A549 (cell line): ENCODE results near the gene PDE1C. TPM values are rescaled to one million over a fixed set of nuclear protein-coding genes. Genes with fewer than 3 reads are reported as not detected.

Experiments
- ATAC-seq, 2 experiments: fragments of 200-7000 bp in 1 of 2; fragments of >200 bp in 1 of 2; cut with Nextera tagmentation in 1 of 2; cut with Tn5 transposase in 1 of 2; 3 replicates each; pipeline versions ENCODE4 v1.8.0 to v1.9.1; 2018 to 2020; ENCODE audit warnings: mild to moderate bottlenecking in 1 of 2, moderate library complexity in 1 of 2
- CTCF ChIA-PET: fragments of 300-600 bp; sonication (Branson Sonifier 250); formaldehyde crosslinking; extraction: SDS; loops from one replicate; lab custom pipeline; 2021; ENCODE audit warnings: antibody characterized with exemption, inconsistent platforms; lab: Yijun Ruan, JAX
- POLR2A ChIA-PET: fragments of 350-600 bp; formaldehyde crosslinking; extraction: SDS; loops from one replicate; lab custom pipeline; 2021; ENCODE audit warnings: antibody characterized with exemption, inconsistent platforms; lab: Yijun Ruan, JAX
- DNase-seq, 2 experiments: peaks; one replicate each; pipeline versions ENCODE4 v3.0.0 to v3.0.0-alpha.2; 2011 to 2016; ENCODE audit warnings: low read depth in 1 of 2, low spot score in 1 of 2
- FAIRE-seq: peaks from 2 replicates; lab custom pipeline; 2011; peaks lifted over from hg19 to GRCh38; lab: Jason Lieb, UNC
- H3K27ac ChIP-seq, 2 experiments: fragments of >200 bp; sonication (Bioruptor Twin); formaldehyde crosslinking; 3 replicates each; pipeline ENCODE4 v1.5.1; 2016 to 2017
- H3K4me1 ChIP-seq: fragments of >200 bp; sonication (Bioruptor Twin); formaldehyde crosslinking; 3 replicates; pipeline ENCODE4 v1.6.1; 2016
- H3K4me2 ChIP-seq: fragments of >200 bp; sonication (Bioruptor Twin); formaldehyde crosslinking; 3 replicates; pipeline ENCODE4 v1.6.1; 2016
- H3K4me3 ChIP-seq: fragments of >200 bp; sonication (Bioruptor Twin); formaldehyde crosslinking; 3 replicates; pipeline ENCODE4 v1.5.1; 2016
- H3K9me3 ChIP-seq: fragments of >200 bp; sonication (Bioruptor Twin); formaldehyde crosslinking; 3 replicates; pipeline ENCODE4 v1.6.1; 2016
- BHLHE40 ChIP-seq: IDR thresholded peaks from 2 replicates; pipeline ENCODE4 v1.6.1; 2012; ENCODE audit warnings: low read depth, low read length, inconsistent platforms
- CBX8 ChIP-seq: fragments of 200-600 bp; sonication (generic); IDR thresholded peaks from 2 replicates; pipeline ENCODE4 v1.6.1; 2016
- EHF ChIP-seq: fragments of 250-450 bp; sonication (Bioruptor Pico); IDR thresholded peaks from 2 replicates; pipeline ENCODE4 v1.5.0; 2020; ENCODE audit warnings: mild to moderate bottlenecking
- EHMT2 ChIP-seq: fragments of 200-600 bp; sonication (generic); IDR thresholded peaks from 2 replicates; pipeline ENCODE4 v1.6.1; 2016; ENCODE audit warnings: antibody characterized with exemption, low read depth, mild to moderate bottlenecking, moderate library complexity
- EP300 ChIP-seq, 2 experiments: fragments of >200 bp; sonication (Bioruptor Twin); formaldehyde crosslinking; IDR thresholded peaks; 2 replicates in 1 of 2; 3 replicates in 1 of 2; pipeline ENCODE4 v1.6.1; 2016 to 2017
- FOSB ChIP-seq: fragments of 250-450 bp; sonication (Bioruptor Pico); IDR thresholded peaks from 2 replicates; pipeline ENCODE4 v1.5.0; 2020; ENCODE audit warnings: mild to moderate bottlenecking, moderate library complexity
- FOXS1 ChIP-seq: fragments of 250-450 bp; sonication (Bioruptor Pico); IDR thresholded peaks from 2 replicates; pipeline ENCODE4 v1.5.0; 2020; ENCODE audit warnings: mild to moderate bottlenecking, moderate library complexity
- KDM5A ChIP-seq: fragments of 200-600 bp; sonication (generic); IDR thresholded peaks from 2 replicates; pipeline ENCODE4 v1.6.1; 2016; ENCODE audit warnings: antibody characterized with exemption, mild to moderate bottlenecking
- MAFK ChIP-seq: fragments of 450-650 bp; IDR thresholded peaks from 2 replicates; pipeline ENCODE4 v1.6.1; 2014; ENCODE audit not compliant: partially characterized antibody
- NFE2L2 ChIP-seq: fragments of 150-350 bp; conservative IDR thresholded peaks from 2 replicates; pipeline ENCODE4 v1.6.1; 2014; ENCODE audit warnings: low read length
- PHF8 ChIP-seq: fragments of 200-600 bp; sonication (generic); IDR thresholded peaks from 2 replicates; pipeline ENCODE4 v1.6.1; 2016; ENCODE audit warnings: low read depth, mild to moderate bottlenecking, antibody characterized with exemption, moderate library complexity, borderline replicate concordance
- POLR2A ChIP-seq: IDR thresholded peaks from 2 replicates; pipeline ENCODE4 v1.6.1; 2012; ENCODE audit warnings: mild to moderate bottlenecking, low read length
- RARB ChIP-seq: fragments of 250-450 bp; sonication (Bioruptor Pico); IDR thresholded peaks from 2 replicates; pipeline ENCODE4 v1.8.0; 2021; ENCODE audit warnings: mild to moderate bottlenecking, moderate library complexity
- RFX5 ChIP-seq: fragments of 450-650 bp; IDR thresholded peaks from 2 replicates; pipeline ENCODE4 v1.7.1; 2014; ENCODE audit warnings: antibody characterized with exemption, mild to moderate bottlenecking, moderate library complexity
- RNF2 ChIP-seq: fragments of 200-600 bp; sonication (generic); IDR thresholded peaks from 2 replicates; pipeline ENCODE4 v1.6.1; 2016; ENCODE audit warnings: low read depth, mild to moderate bottlenecking, antibody characterized with exemption, moderate library complexity, borderline replicate concordance
- SREBF2 ChIP-seq: fragments of 450-650 bp; IDR thresholded peaks from 2 replicates; pipeline ENCODE4 v1.6.1; 2014; ENCODE audit warnings: mild to moderate bottlenecking, moderate library complexity
- ZNF302 ChIP-seq: fragments of 250-450 bp; sonication (Bioruptor Pico); IDR thresholded peaks from 2 replicates; pipeline ENCODE4 v1.9.0; 2021; ENCODE audit warnings: inconsistent platforms, mild to moderate bottlenecking, moderate library complexity
- WGBS: methylation state at CpG from one replicate; pipeline ENCODE4 v1.1.6; 2017; ENCODE audit errors: missing lambda C conversion rate; 5-methylcytosine and 5-hydroxymethylcytosine counted together
- polyA plus RNA-seq, 4 experiments: library from polyadenylated mRNA; depleted of rRNA in 3 of 4; stranded (reverse); fragments of >200 nt; fragmentation: RNase III in 1 of 4; extraction: RNeasy Plus Mini Kit Qiagen cat#74134 plus additional on column Dnase treatment in 1 of 4; gene quantifications; 2 replicates in 3 of 4; 3 replicates in 1 of 4; pipeline ENCODE4 v1.2.3, GENCODE V29; 2011 to 2017
- TF ChIP-seq, protein P1 (sequence below): fragments of 450-650 bp; IDR thresholded peaks from 2 replicates; pipeline ENCODE4 v1.6.1; 2014; ENCODE audit warnings: antibody characterized with exemption
- TF ChIP-seq, protein P2 (sequence below): fragments of >200 bp; sonication (Bioruptor Twin); formaldehyde crosslinking; IDR thresholded peaks from 3 replicates; pipeline ENCODE4 v1.5.1; 2016
- TF ChIP-seq, protein P3 (sequence below): fragments of >200 bp; sonication (Bioruptor Twin); formaldehyde crosslinking; IDR thresholded peaks from 3 replicates; pipeline ENCODE4 v1.6.1; 2016
- TF ChIP-seq, protein P4 (sequence below): IDR thresholded peaks from 2 replicates; pipeline ENCODE4 v1.6.1; 2012

Gene PDE1C
- polyA plus RNA-seq, 2 of the 4 experiments (the other 2 are of a cell fraction), result 8.0 to 11.0 TPM

DNA sequence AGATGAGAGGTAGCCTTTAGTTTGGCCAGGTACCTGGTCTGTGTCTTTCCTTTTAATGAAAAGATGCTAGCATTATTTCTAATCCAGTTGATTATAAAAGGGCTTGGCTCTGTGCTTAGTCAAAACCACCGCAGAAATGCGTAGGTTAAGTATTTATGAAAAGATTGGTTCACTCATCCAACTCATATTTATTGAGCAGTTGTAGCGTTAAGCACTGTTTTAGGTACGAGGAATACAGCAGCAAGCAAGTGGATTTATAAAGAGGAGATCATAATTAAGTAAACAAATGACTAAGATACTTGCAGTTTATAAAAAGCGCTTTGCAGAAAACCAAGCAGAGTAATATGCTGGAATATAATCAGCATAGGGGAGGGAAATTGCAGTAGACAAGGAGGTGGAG is 253.4 kb downstream of the PDE1C start:
- Histone ChIP-seq H3K4me1 (peaks cover 12% of the 10 kb centered on the region), H3K9me3 (no peaks in the 10 kb centered on the region), H3K4me2 (no peak overlapping the region)
- CTCF ChIA-PET, result interaction anchor here (1.5 kb wide), 1 partner anchor 387 kb away, joined by 3 read pairs; no protein-coding TSS in a partner anchor
- DNase-seq, result no peak
- ATAC-seq, result no peak
- no peak for FAIRE-seq
- whole genome bisulfite sequencing, result 58% methylated on average over 5 of the region's 5 CpGs
- TF ChIP-seq EP300 (IDR thresholded peaks at IDR 0.05) (no peak), SREBF2 (no peak), POLR2A (no peak), PHF8 (no peak), FOSB (CRISPR knock-in tag) (no peak), MAFK (no peak), KDM5A (no peak), BHLHE40 (no peak), RFX5 (no peak), EHF (CRISPR knock-in tag) (no peak), FOXS1 (CRISPR knock-in tag) (no peak), NFE2L2 (no peak), ZNF302 (CRISPR knock-in tag) (no peak)
- TF ChIP-seq, protein P1, sequence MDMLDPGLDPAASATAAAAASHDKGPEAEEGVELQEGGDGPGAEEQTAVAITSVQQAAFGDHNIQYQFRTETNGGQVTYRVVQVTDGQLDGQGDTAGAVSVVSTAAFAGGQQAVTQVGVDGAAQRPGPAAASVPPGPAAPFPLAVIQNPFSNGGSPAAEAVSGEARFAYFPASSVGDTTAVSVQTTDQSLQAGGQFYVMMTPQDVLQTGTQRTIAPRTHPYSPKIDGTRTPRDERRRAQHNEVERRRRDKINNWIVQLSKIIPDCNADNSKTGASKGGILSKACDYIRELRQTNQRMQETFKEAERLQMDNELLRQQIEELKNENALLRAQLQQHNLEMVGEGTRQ, result no peak
- TF ChIP-seq, protein P2, sequence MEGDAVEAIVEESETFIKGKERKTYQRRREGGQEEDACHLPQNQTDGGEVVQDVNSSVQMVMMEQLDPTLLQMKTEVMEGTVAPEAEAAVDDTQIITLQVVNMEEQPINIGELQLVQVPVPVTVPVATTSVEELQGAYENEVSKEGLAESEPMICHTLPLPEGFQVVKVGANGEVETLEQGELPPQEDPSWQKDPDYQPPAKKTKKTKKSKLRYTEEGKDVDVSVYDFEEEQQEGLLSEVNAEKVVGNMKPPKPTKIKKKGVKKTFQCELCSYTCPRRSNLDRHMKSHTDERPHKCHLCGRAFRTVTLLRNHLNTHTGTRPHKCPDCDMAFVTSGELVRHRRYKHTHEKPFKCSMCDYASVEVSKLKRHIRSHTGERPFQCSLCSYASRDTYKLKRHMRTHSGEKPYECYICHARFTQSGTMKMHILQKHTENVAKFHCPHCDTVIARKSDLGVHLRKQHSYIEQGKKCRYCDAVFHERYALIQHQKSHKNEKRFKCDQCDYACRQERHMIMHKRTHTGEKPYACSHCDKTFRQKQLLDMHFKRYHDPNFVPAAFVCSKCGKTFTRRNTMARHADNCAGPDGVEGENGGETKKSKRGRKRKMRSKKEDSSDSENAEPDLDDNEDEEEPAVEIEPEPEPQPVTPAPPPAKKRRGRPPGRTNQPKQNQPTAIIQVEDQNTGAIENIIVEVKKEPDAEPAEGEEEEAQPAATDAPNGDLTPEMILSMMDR, result no peak
- TF ChIP-seq, protein P3, sequence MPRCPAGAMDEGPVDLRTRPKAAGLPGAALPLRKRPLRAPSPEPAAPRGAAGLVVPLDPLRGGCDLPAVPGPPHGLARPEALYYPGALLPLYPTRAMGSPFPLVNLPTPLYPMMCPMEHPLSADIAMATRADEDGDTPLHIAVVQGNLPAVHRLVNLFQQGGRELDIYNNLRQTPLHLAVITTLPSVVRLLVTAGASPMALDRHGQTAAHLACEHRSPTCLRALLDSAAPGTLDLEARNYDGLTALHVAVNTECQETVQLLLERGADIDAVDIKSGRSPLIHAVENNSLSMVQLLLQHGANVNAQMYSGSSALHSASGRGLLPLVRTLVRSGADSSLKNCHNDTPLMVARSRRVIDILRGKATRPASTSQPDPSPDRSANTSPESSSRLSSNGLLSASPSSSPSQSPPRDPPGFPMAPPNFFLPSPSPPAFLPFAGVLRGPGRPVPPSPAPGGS, result no peak
- TF ChIP-seq, all 56 proteins: peak for 0
- Histone ChIP-seq H3K27ac (no peak overlapping the region), H3K4me3 (no peak overlapping the region)
- POLR2A ChIA-PET, result no interaction called here

DNA sequence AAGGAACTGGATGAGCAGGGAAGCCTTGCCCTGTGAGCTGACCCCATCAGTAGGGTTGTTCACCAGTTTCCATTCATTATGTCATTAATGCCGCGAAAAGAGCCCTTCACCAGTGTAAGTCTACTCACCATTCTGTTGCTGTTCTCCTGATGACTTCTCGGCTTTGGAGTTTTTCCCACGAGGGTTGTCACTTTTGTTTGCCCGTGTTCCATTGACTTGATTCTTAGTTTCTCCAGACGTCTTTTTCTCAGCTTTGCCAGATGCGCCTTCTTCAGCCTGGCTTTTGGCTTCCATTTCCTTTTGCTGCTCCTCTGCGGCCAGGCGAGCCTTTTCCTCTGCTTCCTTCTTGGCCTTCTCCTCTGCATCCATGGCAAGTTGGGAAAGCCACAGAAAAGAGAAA is 254.4 kb downstream of the PDE1C start:
- ATAC-seq (no peak), DNase-seq (no peak), FAIRE-seq (no peak)
- Histone ChIP-seq H3K4me2 (no peak overlapping the region), H3K9me3 (no peaks in the 10 kb centered on the region), H3K4me3 (no peak overlapping the region), H3K4me1 (peaks cover 12% of the 10 kb centered on the region), H3K27ac (no peak overlapping the region)
- POLR2A ChIA-PET, result no interaction called here
- 90% methylated on average over 9 of the region's 9 CpGs for WGBS
- no peak for TF ChIP-seq RNF2
- no peak for TF ChIP-seq RARB (CRISPR knock-in tag)
- TF ChIP-seq, protein P4, sequence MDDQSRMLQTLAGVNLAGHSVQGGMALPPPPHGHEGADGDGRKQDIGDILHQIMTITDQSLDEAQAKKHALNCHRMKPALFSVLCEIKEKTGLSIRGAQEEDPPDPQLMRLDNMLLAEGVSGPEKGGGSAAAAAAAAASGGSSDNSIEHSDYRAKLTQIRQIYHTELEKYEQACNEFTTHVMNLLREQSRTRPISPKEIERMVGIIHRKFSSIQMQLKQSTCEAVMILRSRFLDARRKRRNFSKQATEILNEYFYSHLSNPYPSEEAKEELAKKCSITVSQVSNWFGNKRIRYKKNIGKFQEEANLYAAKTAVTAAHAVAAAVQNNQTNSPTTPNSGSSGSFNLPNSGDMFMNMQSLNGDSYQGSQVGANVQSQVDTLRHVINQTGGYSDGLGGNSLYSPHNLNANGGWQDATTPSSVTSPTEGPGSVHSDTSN, result no peak
- no peak for TF ChIP-seq SREBF2
- no peak for TF ChIP-seq EHMT2
- no peak for TF ChIP-seq CBX8
- CTCF ChIA-PET, result interaction anchor here (1.4 to 2.8 kb wide), 6 partner anchors 226 to 395 kb away, joined by 3 to 11 read pairs (median 5); no protein-coding TSS in a partner anchor
